ENCODE results near the gene CC2D2B. TPM values are rescaled to one million over a fixed set of nuclear protein-coding genes. Genes with fewer than 3 reads are reported as not detected.
"Not testable (repeated sequence)": the region's sequence is repeated elsewhere in the genome, so short reads cannot be mapped to it uniquely, and the experiment has no call there.

Gene CC2D2B
- total RNA-seq, 1 experiment from 2014 or later = not detected

- no peak overlapping the region for H3K27ac ChIP-seq (ENCODE audit: low read length)
- peak; percentile 57 for ATAC-seq
- H3K9me3 ChIP-seq (ENCODE audit: low read length) = no peaks in the 10 kb centered on the region
- peak overlapping the region; percentile 81 for H3K4me3 ChIP-seq (ENCODE audit: low read length)
- TF ChIP-seq EZH2phosphoT487 (IDR thresholded peaks at IDR 0.05; ENCODE audit: borderline replicate concordance, low read length) = no peak
- TF ChIP-seq, protein P1, sequence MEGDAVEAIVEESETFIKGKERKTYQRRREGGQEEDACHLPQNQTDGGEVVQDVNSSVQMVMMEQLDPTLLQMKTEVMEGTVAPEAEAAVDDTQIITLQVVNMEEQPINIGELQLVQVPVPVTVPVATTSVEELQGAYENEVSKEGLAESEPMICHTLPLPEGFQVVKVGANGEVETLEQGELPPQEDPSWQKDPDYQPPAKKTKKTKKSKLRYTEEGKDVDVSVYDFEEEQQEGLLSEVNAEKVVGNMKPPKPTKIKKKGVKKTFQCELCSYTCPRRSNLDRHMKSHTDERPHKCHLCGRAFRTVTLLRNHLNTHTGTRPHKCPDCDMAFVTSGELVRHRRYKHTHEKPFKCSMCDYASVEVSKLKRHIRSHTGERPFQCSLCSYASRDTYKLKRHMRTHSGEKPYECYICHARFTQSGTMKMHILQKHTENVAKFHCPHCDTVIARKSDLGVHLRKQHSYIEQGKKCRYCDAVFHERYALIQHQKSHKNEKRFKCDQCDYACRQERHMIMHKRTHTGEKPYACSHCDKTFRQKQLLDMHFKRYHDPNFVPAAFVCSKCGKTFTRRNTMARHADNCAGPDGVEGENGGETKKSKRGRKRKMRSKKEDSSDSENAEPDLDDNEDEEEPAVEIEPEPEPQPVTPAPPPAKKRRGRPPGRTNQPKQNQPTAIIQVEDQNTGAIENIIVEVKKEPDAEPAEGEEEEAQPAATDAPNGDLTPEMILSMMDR (conservative IDR thresholded peaks at IDR 0.05; ENCODE audit: low read depth, low read length) = 0 out of 2 replicates have a peak, but pooled peaks have one; percentile 9
- H3K9ac ChIP-seq (ENCODE audit: low read length) = peak overlapping the region; percentile 62
- peaks cover 5% of the 10 kb centered on the region for H3K27me3 ChIP-seq (ENCODE audit: low read length)
- H3K36me3 ChIP-seq (ENCODE audit: low read depth, low read length) = no peaks in the 10 kb centered on the region
- peak; percentile 51 for DNase-seq
- H3K79me2 ChIP-seq (ENCODE audit: low read length) = no peaks in the 10 kb centered on the region
- ChIA-PET POLR2A (ENCODE audit: unreplicated experiment) (no interaction called here), CTCF (interaction anchor here (1.3 kb wide), 1 partner anchor 213 kb away, joined by 7 read pairs; the partner anchor contains the start of gene TCTN3)
- H4K20me1 ChIP-seq (ENCODE audit: low read length) = no peaks in the 10 kb centered on the region
- no peaks in the 10 kb centered on the region for H3K9me2 ChIP-seq (replicated peaks; ENCODE audit: low read length)
- peaks cover 5% of the 10 kb centered on the region; the same call in 1 of the 2 replicates for H3K4me1 ChIP-seq (ENCODE audit: insufficient read depth, low read length)
- H2AFZ ChIP-seq (ENCODE audit: low read length) = peak overlapping the region; percentile 97
- intact Hi-C loops (cut with micrococcal nuclease) = loop anchor here (5.0 kb wide), 1 partner anchor 215 kb away; the partner anchor contains the start of gene TCTN3
- peak overlapping the region; percentile 92 for H3K4me2 ChIP-seq (ENCODE audit: low read length)
- no TSS peak for BruUV-seq (replicated peaks)
- H3F3A ChIP-seq (ENCODE audit: low read length, unreplicated experiment) = no peaks in the 10 kb centered on the region
Measured at GRCh38 chr10:95906677-95907455, 909 bp upstream of the CC2D2B start.

- Histone ChIP-seq H3K4me3 (ENCODE audit: low read length) (no peak overlapping the region), H3K9me2 (replicated peaks; ENCODE audit: low read length) (no peaks in the 10 kb centered on the region), H2AFZ (ENCODE audit: low read length) (peak overlapping the region; percentile 97), H3F3A (ENCODE audit: low read length, unreplicated experiment) (no peaks in the 10 kb centered on the region), H3K79me2 (ENCODE audit: low read length) (no peaks in the 10 kb centered on the region), H3K4me1 (ENCODE audit: insufficient read depth, low read length) (peaks cover 5% of the 10 kb centered on the region; the same call in 1 of the 2 replicates), H3K4me2 (ENCODE audit: low read length) (peak overlapping the region; percentile 92), H3K36me3 (ENCODE audit: low read depth, low read length) (no peaks in the 10 kb centered on the region), H3K9ac (ENCODE audit: low read length) (no peak overlapping the region), H3K27ac (ENCODE audit: low read length) (no peak overlapping the region), H4K20me1 (ENCODE audit: low read length) (no peaks in the 10 kb centered on the region), H3K27me3 (ENCODE audit: low read length) (peaks cover 19% of the 10 kb centered on the region), H3K9me3 (ENCODE audit: low read length) (no peaks in the 10 kb centered on the region)
- ATAC-seq (no peak), DNase-seq (no peak)
- TF ChIP-seq, protein P1 (conservative IDR thresholded peaks at IDR 0.05; ENCODE audit: low read depth, low read length) = no peak
- no peak for TF ChIP-seq EZH2 (IDR thresholded peaks at IDR 0.05; ENCODE audit: low read length, unreplicated experiment)
- no peak for TF ChIP-seq EZH2phosphoT487 (IDR thresholded peaks at IDR 0.05; ENCODE audit: borderline replicate concordance, low read length)
- ChIA-PET POLR2A (ENCODE audit: unreplicated experiment) (no interaction called here), CTCF (interaction anchor here (1.3 kb wide), 1 partner anchor 215 kb away, joined by 7 read pairs; the partner anchor contains the start of gene TCTN3)
- intact Hi-C loops (cut with micrococcal nuclease) = loop anchor here (5.0 kb wide), 1 partner anchor 216 kb away; the partner anchor contains the start of gene TCTN3
- no TSS peak for BruUV-seq (replicated peaks)
Measured at GRCh38 chr10:95908450-95908849, 675 bp downstream of the CC2D2B start.

DNA sequence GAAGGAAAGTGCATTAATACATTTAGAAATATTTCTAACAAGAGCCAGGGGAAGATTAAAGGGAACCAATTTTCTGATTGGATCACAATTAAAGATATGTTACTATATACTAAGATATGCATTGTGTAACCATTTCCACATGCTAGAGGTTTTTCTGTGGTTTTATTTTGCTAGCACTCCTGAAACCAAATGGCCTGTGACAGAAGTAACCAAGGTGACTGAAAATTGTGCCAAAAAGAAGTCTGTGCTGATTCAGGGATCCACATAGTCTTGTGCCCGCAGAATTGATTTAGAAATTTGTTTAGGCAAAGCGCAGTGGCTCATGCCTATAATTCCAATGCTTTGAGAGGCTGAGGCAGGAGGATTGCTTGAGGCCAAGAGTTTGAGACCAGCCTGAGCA is 1.8 kb downstream of the CC2D2B start:
- H3K79me2 ChIP-seq (ENCODE audit: low read length) = no peaks in the 10 kb centered on the region
- no peaks in the 10 kb centered on the region for H3K9me2 ChIP-seq (replicated peaks; ENCODE audit: low read length)
- no peak overlapping the region for H3K9ac ChIP-seq (ENCODE audit: low read length)
- H3K27ac ChIP-seq (ENCODE audit: low read length) = no peak overlapping the region
- no peak overlapping the region for H3K4me3 ChIP-seq (ENCODE audit: low read length)
- H2AFZ ChIP-seq (ENCODE audit: low read length) = no peak overlapping the region
- peaks cover 19% of the 10 kb centered on the region for H3K27me3 ChIP-seq (ENCODE audit: low read length)
- TF ChIP-seq, protein P1 (conservative IDR thresholded peaks at IDR 0.05; ENCODE audit: low read depth, low read length) = no peak
- TF ChIP-seq EZH2phosphoT487 (IDR thresholded peaks at IDR 0.05; ENCODE audit: borderline replicate concordance, low read length) = no peak
- no peak for TF ChIP-seq EZH2 (IDR thresholded peaks at IDR 0.05; ENCODE audit: low read length, unreplicated experiment)
- ATAC-seq (no peak), DNase-seq (no peak)
- no peaks in the 10 kb centered on the region for H3K9me3 ChIP-seq (ENCODE audit: low read length)
- H3K4me1 ChIP-seq (ENCODE audit: insufficient read depth, low read length) = peaks cover 5% of the 10 kb centered on the region; the same call in 1 of the 2 replicates
- no peaks in the 10 kb centered on the region for H3F3A ChIP-seq (ENCODE audit: low read length, unreplicated experiment)
- CTCF ChIA-PET = no interaction called here
- no peaks in the 10 kb centered on the region for H3K36me3 ChIP-seq (ENCODE audit: low read depth, low read length)
- no peak overlapping the region for H3K4me2 ChIP-seq (ENCODE audit: low read length)
- no TSS peak for BruUV-seq (replicated peaks)
- no peaks in the 10 kb centered on the region for H4K20me1 ChIP-seq (ENCODE audit: low read length)
- intact Hi-C loops (cut with micrococcal nuclease) = loop anchor here (5.0 kb wide), 1 partner anchor 217 kb away; the partner anchor contains the start of gene TCTN3
- POLR2A ChIA-PET (ENCODE audit: unreplicated experiment) = no interaction called here

- BruUV-seq (replicated peaks); CTCF ChIA-PET; intact Hi-C loops (cut with micrococcal nuclease): not testable (repeated sequence)
Measured at GRCh38 chr10:95916039-95916438, 8.3 kb downstream of the CC2D2B start.

More at GRCh38 chr10:95916039-95916438, 8.3 kb downstream of the CC2D2B start:
- DNase-seq; H3K9me2 ChIP-seq (replicated peaks; ENCODE audit: low read length); H3F3A ChIP-seq (ENCODE audit: low read length, unreplicated experiment); H3K9me3 ChIP-seq (ENCODE audit: low read length); H3K9ac ChIP-seq (ENCODE audit: low read length); POLR2A ChIA-PET (ENCODE audit: unreplicated experiment); H3K36me3 ChIP-seq (ENCODE audit: low read depth, low read length); H3K4me2 ChIP-seq (ENCODE audit: low read length); H3K27ac ChIP-seq (ENCODE audit: low read length); H3K4me1 ChIP-seq (ENCODE audit: insufficient read depth, low read length); H4K20me1 ChIP-seq (ENCODE audit: low read length); ATAC-seq; H3K4me3 ChIP-seq (ENCODE audit: low read length); H3K79me2 ChIP-seq (ENCODE audit: low read length); H2AFZ ChIP-seq (ENCODE audit: low read length): not testable (repeated sequence)
- H3K27me3 ChIP-seq (ENCODE audit: low read length) = peaks cover 34% of the 10 kb centered on the region

Data from PC-3 (cell line).